Fibroblast of skin of right biceps (primary cell): ENCODE results near the gene SDF4.

Experiments
- DNase-seq: peaks from one replicate; pipeline ENCODE4 v3.0.0-alpha.2; 2013

Gene SDF4

DNA sequence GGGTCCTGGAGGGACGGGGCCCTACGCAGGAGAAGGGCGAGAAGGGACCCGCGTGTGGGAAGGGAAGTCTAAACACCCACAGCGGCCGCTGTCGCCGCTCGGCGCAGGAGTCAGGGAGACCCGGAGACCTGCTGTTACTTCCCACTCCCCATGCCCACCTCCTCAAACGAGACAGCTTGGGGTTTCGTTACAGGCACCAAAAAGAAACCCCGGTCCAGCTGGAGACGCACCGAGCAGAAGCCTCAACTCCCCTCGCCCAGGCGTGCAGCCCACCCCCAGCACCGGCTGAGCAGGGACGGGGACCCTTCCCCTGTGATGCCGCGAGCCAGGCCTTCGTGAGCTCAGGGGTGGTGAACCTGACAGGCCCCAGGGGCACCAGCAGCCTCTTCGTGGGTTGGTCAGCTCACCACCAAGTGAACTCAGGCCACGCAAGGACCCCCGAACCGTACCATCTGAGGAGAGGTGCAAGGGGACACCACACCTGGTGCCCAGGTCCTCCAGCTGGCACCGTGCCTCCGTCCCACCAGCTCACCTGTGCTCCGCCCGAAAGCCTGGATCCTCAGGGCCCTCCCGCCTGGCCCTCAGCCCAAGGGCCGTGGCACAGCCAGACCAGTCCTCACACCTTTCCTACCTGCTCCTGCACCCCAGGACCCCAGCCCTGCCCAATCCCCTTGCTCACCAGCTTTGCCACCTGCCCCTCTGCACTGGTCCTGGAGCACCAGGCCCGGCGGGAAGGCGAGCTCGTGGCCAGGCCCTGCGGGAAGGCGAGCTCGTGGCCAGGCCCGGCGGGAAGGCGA, 5.0 kb downstream of the SDF4 start:
- no peak for DNase-seq

DNA sequence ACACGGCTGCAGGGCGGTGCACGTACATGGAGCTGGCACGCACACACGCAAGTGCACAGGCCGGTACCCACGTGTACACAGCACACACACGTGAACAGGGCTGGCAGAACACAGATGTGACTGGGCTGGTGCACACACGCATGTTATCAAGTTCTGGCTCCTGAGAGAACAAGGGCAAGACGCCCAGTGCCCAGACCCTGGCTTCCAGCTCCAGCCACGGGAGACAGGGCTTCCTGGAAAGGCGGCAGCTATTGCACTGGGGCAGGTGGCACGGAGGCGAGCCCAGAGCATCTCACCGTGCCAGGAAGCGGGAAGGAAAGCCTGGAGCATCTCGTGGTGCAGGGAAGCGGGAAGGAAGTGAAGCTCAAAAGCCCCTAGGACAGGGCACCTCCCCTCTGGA, 5.9 kb downstream of the SDF4 start:
- no peak for DNase-seq

DNA sequence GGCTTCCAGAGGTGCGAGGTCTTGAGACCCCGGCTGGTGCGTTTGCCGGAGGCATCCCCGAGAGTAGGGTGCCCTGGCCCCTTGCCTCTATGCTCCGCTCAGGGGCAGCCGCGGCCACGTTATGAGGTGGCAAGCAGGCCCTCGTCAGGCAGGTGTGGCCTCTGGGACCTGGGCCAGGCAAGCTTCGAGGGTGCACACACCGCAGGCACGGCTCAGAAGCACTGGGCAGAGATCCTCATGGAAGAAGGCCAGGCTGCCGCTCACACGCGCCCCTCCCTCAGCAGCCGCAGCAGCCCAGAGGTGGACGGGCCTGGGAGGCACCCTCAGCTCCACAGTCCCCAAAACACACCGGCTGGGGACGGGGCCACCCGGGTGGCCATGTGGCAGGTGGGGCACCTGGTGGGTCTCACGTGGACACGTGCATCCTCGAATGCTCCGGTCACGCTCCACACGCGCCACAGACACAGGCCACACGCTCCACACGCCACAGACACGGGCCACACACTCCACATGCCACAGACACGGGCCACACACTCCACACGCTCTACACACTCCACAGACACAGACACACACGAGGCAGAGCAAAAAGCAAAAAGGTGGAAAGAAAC, 6.5 kb downstream of the SDF4 start:
- no peak for DNase-seq

DNA sequence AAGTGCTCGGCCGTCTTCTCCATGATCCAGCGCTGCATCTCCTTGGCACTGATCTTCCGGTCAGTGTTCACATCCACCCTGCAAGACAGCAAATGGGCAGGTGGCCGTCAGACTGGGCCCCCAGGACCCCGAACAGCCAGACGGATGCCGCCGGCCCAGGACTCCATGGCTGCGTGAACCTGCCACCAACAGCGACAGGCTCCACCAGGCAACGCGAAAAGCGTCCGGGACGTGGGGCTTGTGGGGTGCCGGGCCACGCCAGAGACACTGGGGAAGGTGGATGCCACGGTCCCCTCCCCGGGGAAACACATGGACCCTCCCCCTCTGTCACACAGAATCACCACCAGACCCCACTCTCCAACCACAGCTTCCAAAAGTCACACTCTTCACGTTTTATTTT, 7.9 kb downstream of the SDF4 start:
- no peak for DNase-seq

DNA sequence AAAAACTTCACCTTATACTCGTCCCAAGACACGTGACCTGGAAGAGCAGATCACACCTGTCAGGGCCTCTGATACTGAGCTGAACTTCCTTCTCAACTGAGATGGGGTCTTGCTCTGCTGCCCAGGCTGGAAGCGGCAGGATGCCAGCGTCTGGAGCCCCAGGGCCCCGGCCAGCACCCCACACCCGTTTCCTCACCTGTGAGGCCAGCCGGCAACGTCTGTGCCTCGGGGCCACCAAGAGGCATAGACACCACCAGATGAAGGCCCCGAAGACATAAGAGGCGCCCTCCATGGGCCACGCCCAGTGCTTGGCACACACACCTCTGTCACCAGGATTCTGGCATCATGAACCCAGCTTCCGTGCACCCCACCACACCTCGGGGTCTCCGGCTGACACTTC, 8.5 kb downstream of the SDF4 start:
- DNase-seq, result no peak

DNA sequence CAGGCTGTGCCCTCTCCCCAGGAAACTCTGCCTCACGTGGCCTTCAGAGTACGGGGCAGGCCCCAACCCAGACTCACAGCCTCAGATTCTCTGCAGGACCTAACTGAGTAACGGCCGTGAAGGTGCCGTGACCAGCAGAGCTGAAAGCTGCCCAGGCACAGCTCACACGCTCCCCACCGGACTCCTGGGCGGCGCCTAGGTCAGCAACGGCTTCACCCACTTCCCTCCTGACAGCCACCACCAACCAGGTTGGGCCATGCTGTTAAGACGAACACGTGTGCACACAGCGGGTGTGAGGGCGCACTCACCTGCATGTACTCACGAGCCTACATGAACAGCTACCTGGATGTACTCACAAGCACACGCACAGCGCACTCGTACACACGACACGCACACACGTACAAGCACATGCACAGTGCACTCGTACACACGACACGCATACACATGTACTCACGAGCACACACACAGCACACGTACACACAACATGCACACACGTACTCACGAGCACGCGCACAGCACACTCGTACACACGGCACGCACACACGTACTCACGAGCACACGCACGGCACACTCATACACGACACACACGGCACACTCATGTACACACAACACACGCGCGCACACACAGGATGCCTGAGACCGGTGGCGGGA, 9.1 kb downstream of the SDF4 start:
- DNase-seq, result no peak

DNA sequence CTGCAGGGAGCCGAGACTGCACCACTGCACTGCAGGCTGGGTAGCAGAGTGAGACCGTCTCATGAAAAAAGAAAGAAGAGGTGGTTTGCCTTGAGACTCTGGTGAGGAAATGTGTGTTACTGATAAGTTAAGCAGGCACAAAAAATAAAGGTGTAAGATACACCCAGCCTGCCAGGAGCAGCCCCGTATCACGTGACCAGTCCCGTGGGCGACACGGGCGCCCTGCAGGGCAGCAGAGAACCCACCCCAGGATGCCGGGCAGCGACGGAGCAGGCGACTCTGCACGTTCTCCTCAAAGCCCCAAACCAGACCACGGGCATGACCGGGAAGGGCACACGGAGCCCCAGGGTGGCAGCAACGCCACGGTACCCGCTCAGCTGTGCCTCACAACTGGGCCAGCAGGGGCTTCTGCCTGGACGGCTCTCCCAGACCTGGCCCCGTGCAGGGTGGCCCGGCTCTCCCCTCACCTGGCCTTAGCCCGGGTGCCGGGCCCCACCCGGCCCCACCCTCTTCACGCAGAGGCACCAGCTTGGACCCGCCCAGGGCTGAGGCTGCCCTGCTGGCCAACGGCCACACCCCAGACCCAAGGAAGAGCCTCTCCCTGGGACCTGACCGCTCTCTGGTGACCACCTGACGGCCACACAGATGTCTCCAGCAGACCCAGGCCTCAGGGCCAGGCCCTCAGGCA, 9.8 kb downstream of the SDF4 start:
- DNase-seq, result no peak

DNA sequence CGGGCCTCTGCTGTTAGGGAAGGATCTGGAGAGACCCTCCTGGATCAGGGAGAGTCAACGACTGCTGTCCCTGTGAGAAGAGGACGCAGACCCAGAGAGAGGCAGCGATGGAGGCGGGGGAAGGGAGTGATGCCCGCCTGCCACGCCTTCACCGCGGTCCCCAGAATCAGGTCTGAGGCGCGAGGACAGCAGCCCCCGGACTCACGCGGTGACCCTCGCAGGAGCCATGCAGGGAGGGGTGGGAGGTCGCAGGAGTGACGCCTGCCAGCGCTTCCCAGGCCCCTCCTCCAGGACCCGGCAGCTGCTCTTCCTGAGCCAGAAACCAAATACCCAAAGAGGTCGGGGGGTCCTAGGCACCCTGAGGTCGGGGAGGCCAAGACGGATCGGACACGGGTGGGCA, 11.6 kb downstream of the SDF4 start:
- no peak for DNase-seq

DNA sequence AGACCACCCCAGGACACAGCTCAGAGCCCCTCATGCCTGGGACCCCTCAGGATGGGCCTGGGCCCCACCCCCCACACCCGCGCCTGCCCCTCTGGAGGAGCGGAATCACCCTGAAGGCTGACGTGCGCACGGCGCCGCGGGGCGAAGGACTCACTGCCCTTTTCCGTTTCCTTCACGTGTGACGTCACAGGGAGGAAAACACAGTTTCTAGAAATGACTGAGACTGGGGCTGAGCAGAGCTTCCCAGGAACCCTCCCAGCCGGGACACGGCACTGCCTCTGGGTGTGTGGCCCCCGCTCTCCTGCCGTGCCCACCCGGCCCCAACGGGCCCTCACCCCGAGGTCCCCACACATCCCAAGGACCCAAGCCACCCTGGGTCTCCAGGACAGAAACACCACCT, 12.5 kb downstream of the SDF4 start:
- DNase-seq, result no peak

DNA sequence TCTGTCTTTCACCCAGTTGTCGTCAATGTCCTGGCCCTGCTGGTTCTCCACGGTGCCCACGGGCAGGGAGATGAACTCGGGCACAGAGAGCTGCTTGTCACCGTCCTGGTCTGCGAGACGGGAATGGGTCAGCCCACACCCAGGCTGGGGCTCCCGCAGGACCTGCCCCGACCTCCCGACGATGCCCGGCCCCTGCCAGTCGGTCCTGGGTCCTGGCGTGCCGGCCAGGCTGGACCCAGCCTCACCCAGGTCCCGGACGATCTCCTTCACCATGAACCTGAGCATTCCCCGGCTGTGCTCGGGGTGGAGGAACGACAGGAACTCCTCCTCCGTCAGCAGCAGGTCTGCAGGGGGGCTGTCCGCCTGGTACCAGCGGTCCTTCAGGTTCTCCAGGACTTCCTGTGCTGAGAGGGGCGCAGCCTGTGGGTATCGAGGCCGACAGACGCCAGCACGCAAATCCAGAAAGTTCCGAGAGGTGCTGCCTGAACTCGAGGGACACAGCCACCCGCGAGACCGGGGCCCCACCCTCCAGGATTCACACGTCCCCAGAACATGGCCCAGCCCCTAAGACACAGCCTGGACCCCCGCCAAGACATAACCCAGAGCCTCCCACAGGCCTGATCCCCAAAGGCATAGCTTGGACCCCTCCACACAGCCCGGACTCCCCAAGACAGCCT, 13.1 kb downstream of the SDF4 start:
- DNase-seq, result no peak

DNA sequence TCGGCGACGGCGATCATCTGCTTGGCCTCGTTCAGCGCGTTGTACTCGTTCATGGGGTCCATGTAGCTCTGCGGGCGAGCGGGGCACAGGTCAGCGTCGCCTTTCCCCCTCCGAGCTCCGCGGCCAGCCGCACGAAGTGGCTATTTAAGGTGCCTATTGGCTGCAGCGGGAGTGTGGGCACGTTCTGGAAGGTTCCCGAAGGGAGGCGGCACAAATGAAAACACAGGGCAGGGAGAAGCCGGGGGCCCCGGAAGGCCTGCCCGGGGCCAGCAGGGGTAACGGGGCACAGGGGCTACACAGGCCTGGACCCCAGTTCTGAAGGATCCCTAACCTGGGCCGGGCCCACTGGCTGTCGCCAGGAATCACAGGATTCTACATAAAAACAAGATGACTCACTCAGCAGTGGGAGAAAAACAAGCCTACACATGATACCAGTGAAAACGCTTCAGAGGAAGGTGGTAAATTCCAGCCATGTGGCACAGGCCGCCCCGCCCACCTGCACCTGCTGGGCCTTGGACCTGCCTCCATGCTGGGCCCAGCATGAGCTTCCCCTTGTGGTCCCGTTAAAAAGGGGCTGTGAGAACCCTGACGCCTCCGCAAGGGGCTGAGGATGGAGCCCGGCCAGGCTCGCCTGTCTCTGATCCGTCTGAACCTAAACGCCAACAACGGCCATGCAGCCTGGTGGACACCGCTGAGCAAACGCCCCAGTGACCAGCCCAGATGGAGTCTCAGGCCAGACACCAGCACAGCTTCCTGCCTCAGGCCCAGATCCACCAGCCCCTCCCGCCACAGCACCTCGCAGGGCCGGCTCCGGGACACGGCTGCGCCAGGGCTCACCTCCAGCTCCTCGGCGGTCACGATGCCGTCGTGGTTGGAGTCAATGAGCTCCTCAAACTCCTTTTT, 13.9 kb downstream of the SDF4 start:
- DNase-seq, result no peak

DNA sequence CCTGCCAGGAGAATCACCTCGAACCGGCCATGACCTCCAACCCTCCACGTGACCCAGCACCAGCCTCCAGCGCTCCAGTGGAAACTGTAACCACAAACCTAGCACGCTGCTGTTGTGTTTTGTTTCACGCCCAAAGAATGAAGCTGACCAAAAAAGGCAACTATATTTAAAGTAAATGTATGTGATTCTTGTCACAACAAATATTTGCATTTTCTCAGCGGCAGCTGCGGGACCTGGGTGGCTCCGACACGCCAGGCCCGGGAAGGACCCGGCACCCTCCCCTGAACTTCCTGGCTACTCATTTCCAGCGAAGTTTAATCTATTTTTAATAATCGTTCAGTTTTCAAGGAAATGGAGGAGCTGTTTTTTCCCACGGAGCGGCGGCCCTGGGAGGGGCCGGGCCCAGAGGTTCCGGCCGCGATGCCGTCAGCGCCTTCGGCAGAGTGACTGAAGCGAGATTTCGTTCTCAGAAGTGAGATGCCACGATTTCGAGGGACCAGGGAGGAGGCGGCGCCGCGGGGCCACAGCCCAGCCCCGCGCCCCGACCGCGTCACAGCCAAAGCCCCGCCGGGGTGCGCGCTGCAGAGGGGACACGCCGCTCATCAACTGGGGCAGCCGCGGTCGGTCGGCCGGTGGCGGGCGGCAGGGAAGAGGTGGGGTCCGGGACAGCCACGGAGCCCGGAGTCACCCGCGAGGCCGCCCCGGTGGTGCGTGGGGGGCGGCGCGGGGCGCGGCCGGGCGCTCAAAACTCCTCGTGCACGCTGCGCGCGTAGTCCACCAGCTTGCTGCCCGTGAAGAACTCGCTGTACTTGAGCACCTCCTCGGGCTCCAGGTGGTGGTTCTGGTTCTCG, 14.8 kb downstream of the SDF4 start:
- DNase-seq, result no peak

DNA sequence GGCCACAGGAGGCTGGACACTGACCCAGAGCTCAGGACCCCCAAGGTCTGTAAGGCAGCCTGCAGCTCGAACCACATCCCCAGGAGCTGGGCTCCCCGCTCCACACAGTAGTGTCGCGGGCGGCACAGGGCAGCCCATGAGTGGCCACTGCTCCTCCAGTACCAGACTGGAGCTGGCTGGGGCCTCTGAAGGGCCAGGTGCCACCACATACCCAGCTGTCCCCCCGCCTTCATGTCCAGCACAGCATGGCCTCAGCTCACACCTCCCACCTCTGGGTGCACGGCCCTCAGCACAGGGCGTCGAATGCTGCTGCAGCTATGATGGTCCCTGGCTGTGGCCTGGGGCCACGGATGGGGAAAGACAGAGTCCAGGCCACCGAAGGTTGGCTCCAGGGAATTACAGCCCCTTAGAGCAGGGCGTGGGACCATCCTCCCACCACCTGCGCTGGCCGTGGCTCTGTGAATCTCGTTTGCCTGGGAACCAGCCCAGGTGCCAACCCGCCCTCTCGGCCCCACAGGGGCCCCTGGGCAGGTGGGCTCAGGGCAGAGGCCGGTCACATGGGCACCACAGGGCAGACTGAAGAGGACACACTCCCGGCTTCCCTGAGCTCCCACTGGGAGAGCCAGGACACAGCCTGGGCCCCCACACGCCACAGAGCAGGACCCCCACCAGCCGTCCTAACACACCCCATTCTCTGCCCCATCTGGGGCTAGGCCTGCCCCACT, 15.8 kb downstream of the SDF4 start:
- no peak for DNase-seq

DNA sequence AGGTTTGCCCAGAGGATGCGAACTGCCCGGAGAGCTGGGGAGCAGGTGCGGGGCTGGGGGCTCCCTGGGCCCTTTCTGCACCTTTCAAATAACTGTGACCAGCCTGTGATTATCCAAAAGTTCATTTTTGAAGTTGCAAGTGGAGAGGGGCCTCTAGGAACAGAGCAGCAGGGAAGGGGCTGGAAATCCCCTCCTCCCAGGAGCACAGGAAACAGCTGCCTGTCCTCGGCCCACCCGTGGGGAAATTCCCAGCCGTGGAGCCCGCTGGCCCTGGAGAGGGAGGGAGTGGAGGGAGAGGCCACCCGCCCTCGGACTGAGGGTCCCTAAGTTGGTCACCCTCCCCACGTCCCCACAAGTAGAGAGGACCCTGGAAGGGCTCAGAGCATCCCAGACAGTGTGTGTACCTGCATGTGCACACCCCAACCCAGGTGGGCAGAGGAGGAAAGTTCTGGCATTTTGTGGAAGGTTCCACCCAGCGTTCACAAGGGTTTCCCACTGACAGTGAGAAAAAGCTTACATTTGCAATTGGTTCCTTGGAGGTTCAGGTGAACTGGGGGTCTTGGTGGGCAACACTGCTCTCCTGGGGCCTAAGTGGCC, 16.6 kb downstream of the SDF4 start:
- no peak for DNase-seq

DNA sequence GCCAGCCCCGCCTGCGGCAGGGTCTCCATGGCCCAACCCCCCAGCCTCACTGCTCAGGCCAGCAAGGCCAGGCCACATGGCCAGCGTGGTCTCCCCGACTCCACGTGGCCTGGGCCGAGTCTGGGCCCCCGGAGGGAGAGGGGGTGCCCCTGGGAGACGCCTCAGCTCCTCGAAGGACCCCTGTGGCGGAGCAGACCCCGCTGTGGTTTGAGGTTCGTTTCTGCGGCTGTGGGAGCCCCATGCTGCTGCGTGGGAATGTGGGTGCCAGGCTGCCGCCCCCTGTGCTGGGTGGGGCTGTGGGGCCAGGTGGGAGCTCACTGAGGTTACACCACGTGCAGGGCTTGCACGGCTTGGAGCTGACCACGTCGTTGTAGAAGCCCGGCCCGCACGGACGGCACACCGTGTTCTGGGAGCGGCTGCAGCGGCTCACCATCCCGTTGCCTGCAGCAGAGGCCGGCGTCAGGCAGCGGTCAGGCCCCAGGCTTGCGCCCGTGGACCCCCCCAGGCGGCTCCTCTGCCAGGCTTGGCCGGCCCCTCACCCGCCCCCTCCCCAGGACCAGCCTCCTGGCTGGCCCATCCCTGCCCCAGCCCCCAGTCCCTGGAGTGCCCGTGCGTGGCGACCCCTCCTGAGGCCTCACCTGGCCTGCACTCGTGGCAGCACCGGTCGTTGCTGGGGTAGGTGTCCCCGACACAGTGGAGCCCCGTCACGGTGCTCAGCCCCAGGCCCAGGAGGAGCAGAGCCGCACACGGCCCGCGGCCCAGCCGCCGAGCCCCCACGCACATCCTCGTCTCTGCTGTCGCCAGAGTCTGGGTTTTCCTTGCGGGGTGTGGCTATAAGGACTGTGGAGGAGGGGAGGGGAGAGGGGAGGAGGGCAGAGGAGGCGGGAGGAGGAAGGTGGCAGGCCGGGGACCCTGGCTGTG, 18.2 kb downstream of the SDF4 start, which contains the start of gene TNFRSF4:
Gene TNFRSF4, minus strand, starts transcription at position 809 of the 921 bp plus-strand sequence. Its CDS starts 26 bp downstream, at position 783.
- DNase-seq, result no peak

DNA sequence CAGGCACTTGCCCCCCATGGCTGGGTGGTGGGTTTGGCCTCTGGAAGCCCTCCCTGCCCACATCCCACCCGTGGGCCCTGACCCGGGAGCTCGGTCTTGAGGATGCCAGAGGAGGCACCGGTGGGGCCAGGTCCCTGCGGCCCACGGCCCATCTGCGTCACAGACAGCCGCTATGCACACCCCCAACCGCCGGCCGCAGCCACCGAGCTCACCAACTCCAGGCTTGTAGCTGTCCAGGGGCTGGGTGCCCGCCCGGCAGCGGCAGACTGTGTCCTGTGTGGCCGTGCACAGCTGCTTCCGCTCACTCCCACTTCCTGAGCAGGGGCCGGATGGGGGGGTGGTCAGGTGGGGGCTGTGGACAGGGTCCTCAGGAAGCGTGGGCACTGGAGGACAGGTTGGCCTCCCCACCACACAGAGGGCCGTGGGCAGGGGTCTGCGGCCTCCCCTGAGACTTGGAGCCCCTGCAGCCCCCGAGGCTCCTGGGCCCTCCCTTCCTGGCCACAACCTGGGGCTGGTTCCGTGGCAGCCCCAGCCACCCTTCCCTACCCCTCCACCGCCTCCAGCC, 18.9 kb downstream of the SDF4 start:
- no peak for DNase-seq

DNA sequence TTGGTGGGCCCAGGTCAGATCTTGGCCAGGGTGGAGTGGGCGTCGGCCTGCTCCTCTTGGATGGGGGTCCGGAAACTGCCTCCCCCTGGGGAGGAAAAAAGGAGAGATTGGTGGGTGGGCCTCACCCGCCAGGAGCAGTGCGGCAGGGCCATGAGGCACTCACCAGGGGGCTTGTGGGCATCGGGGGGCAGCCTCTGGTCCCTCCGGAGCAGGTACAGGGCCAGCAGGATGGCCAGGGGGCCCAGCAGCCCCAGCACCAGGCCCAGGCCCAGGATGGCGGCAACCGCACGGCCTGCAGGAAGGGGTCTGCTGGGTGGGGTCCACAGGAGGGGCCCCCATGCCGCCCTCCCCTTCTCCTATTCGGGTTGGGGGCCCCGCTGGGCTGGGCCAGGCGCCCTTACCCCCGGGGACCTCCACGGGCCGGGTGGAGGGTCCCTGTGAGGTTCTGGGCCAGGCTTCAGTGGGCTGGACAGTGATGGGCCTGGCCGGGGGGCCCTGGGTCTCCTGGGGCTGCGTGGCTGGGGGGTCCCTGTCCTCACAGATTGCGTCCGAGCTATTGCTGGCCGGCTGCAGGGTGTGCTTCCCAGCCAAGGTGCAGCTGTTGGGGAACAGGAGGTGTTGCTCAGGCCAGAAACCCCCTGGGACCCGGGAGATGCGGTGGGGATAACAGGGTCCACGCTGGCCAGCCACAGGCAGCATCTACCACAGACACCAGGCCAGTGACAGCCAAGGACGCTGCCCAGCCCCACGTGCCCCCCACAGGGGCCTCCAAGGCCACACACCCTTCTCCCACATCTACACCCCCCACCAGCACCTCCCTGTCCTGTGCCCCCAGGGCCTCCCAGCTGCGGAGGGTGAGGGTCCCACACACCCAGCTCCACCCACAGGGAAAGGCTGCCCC, 20.0 kb downstream of the SDF4 start:
- no peak for DNase-seq
